ENCODE data around the gene ENTHD1. TPM values are rescaled to one million over a fixed set of nuclear protein-coding genes. Genes with fewer than 3 reads are reported as not detected.

The ENTHD1 gene
- total and polyA plus RNA-seq, 4 donors = 0.12 TPM; not detected in 3

GRCh38 chr22:39718921-39719475, 174.6 kb downstream of the ENTHD1 start:
- intact Hi-C loops (cut with DNase I) = no loop called here
- peak in 1 of 2 donors; percentile 43 for DNase-seq

GRCh38 chr22:39718206-39718605, 175.4 kb downstream of the ENTHD1 start:
- Histone ChIP-seq H3K27ac (ENCODE audit: low read depth in 1 of 2, low read length in 2 of 2) (no peak overlapping the region), H3K4me1 (ENCODE audit: control insufficient read depth in 1 of 2, insufficient read depth in 2 of 2, low read length in 2 of 2) (no peaks in the 10 kb centered on the region), H3K36me3 (ENCODE audit: control insufficient read depth in 1 of 2, insufficient read depth in 2 of 2, low read length in 1 of 2) (no peaks in the 10 kb centered on the region), H3K9me3 (ENCODE audit: control insufficient read depth, low read length) (no peaks in the 10 kb centered on the region), H3K27me3 (ENCODE audit: control insufficient read depth in 1 of 2, insufficient read depth in 2 of 2, low read length in 1 of 2) (no peaks in the 10 kb centered on the region), H3K4me3 (ENCODE audit: low read length in 2 of 2) (no peak overlapping the region)
- 79 to 82% methylated on average over 7 of the region's 7 CpGs for WGBS, 2 donors
- intact Hi-C loops (cut with DNase I) = no loop called here
- DNase-seq = peak in 1 of 2 donors; percentile 21
- ATAC-seq (ENCODE audit: low FRiP score) = no peak

More at GRCh38 chr22:39718921-39719475, 174.6 kb downstream of the ENTHD1 start:
- H3K9me3 ChIP-seq (ENCODE audit: control insufficient read depth, low read length) = no peaks in the 10 kb centered on the region
- no peaks in the 10 kb centered on the region for H3K4me1 ChIP-seq (ENCODE audit: control insufficient read depth in 1 of 2, insufficient read depth in 2 of 2, low read length in 2 of 2)
- WGBS, 2 donors = 84 to 85% methylated on average over 8 of the region's 8 CpGs
- H3K4me3 ChIP-seq (ENCODE audit: low read length in 2 of 2) = no peak overlapping the region
- no peak for ATAC-seq (ENCODE audit: low FRiP score)
- H3K36me3 ChIP-seq (ENCODE audit: control insufficient read depth in 1 of 2, insufficient read depth in 2 of 2, low read length in 1 of 2) = no peaks in the 10 kb centered on the region
- no peaks in the 10 kb centered on the region for H3K27me3 ChIP-seq (ENCODE audit: control insufficient read depth in 1 of 2, insufficient read depth in 2 of 2, low read length in 1 of 2)
- no peak overlapping the region for H3K27ac ChIP-seq (ENCODE audit: low read depth in 1 of 2, low read length in 2 of 2)

GRCh38 chr22:39717099-39717498, 176.5 kb downstream of the ENTHD1 start:
- Histone ChIP-seq H3K4me1 (ENCODE audit: control insufficient read depth in 1 of 2, insufficient read depth in 2 of 2, low read length in 2 of 2) (no peaks in the 10 kb centered on the region), H3K27ac (ENCODE audit: low read depth in 1 of 2, low read length in 2 of 2) (no peak overlapping the region), H3K27me3 (ENCODE audit: control insufficient read depth in 1 of 2, insufficient read depth in 2 of 2, low read length in 1 of 2) (no peaks in the 10 kb centered on the region), H3K9me3 (ENCODE audit: control insufficient read depth, low read length) (no peaks in the 10 kb centered on the region), H3K36me3 (ENCODE audit: control insufficient read depth in 1 of 2, insufficient read depth in 2 of 2, low read length in 1 of 2) (no peaks in the 10 kb centered on the region), H3K4me3 (ENCODE audit: low read length in 2 of 2) (no peak overlapping the region)
- ATAC-seq (ENCODE audit: low FRiP score) (no peak), DNase-seq (no peak)
- intact Hi-C loops (cut with DNase I) = no loop called here
- 62 to 72% methylated on average over 8 of the region's 8 CpGs for WGBS, 2 donors

GRCh38 chr22:39716534-39716933, 177.0 kb downstream of the ENTHD1 start:
- Histone ChIP-seq H3K4me3 (ENCODE audit: low read length in 2 of 2) (no peak overlapping the region), H3K36me3 (ENCODE audit: control insufficient read depth in 1 of 2, insufficient read depth in 2 of 2, low read length in 1 of 2) (no peaks in the 10 kb centered on the region), H3K27ac (ENCODE audit: low read depth in 1 of 2, low read length in 2 of 2) (no peak overlapping the region), H3K9me3 (ENCODE audit: control insufficient read depth, low read length) (no peaks in the 10 kb centered on the region), H3K27me3 (ENCODE audit: control insufficient read depth in 1 of 2, insufficient read depth in 2 of 2, low read length in 1 of 2) (no peaks in the 10 kb centered on the region), H3K4me1 (ENCODE audit: control insufficient read depth in 1 of 2, insufficient read depth in 2 of 2, low read length in 2 of 2) (no peaks in the 10 kb centered on the region)
- intact Hi-C loops (cut with DNase I) = no loop called here
- DNase-seq = peak in 1 of 2 donors; percentile 55
- WGBS, 2 donors = 79 to 82% methylated on average over 10 of the region's 10 CpGs
- no peak for ATAC-seq (ENCODE audit: low FRiP score)

GRCh38 chr22:39715778-39716495, 177.6 kb downstream of the ENTHD1 start:
- Histone ChIP-seq H3K27me3 (ENCODE audit: control insufficient read depth in 1 of 2, insufficient read depth in 2 of 2, low read length in 1 of 2) (no peaks in the 10 kb centered on the region), H3K9me3 (ENCODE audit: control insufficient read depth, low read length) (no peaks in the 10 kb centered on the region), H3K4me1 (ENCODE audit: control insufficient read depth in 1 of 2, insufficient read depth in 2 of 2, low read length in 2 of 2) (no peaks in the 10 kb centered on the region), H3K27ac (ENCODE audit: low read depth in 1 of 2, low read length in 2 of 2) (no peak overlapping the region), H3K4me3 (ENCODE audit: low read length in 2 of 2) (no peak overlapping the region), H3K36me3 (ENCODE audit: control insufficient read depth in 1 of 2, insufficient read depth in 2 of 2, low read length in 1 of 2) (no peaks in the 10 kb centered on the region)
- DNase-seq (peak in 1 of 2 donors; percentile 63), ATAC-seq (ENCODE audit: low FRiP score) (no peak)
- WGBS, 2 donors = 70% methylated on average over 25 of the region's 25 CpGs
- intact Hi-C loops (cut with DNase I) = no loop called here

- no peaks in the 10 kb centered on the region for H3K36me3 ChIP-seq (ENCODE audit: control insufficient read depth in 1 of 2, insufficient read depth in 2 of 2, low read length in 1 of 2)
- no peaks in the 10 kb centered on the region for H3K4me1 ChIP-seq (ENCODE audit: control insufficient read depth in 1 of 2, insufficient read depth in 2 of 2, low read length in 2 of 2)
- H3K4me3 ChIP-seq (ENCODE audit: low read length in 2 of 2) = no peak overlapping the region
- no peaks in the 10 kb centered on the region for H3K27me3 ChIP-seq (ENCODE audit: control insufficient read depth in 1 of 2, insufficient read depth in 2 of 2, low read length in 1 of 2)
- H3K9me3 ChIP-seq (ENCODE audit: control insufficient read depth, low read length) = no peaks in the 10 kb centered on the region
- no peak overlapping the region for H3K27ac ChIP-seq (ENCODE audit: low read depth in 1 of 2, low read length in 2 of 2)
- intact Hi-C loops (cut with DNase I) = no loop called here
- ATAC-seq (ENCODE audit: low FRiP score) (no peak), DNase-seq (peak in 1 of 2 donors; percentile 55)
- WGBS, 2 donors = 93 to 94% methylated on average over 8 of the region's 8 CpGs
These were observed 179.2 kb downstream of the ENTHD1 start for GRCh38 chr22:39714321-39714720.

GRCh38 chr22:39713799-39714290, 179.7 kb downstream of the ENTHD1 start:
- H3K4me1 ChIP-seq (ENCODE audit: control insufficient read depth in 1 of 2, insufficient read depth in 2 of 2, low read length in 2 of 2) = no peaks in the 10 kb centered on the region
- no peak for ATAC-seq (ENCODE audit: low FRiP score)
- peak in 1 of 2 donors; percentile 35 for DNase-seq
- WGBS, 2 donors = 58 to 65% methylated on average over 10 of the region's 10 CpGs
- intact Hi-C loops (cut with DNase I) = no loop called here
- H3K27ac ChIP-seq (ENCODE audit: low read depth in 1 of 2, low read length in 2 of 2) = no peak overlapping the region
- H3K4me3 ChIP-seq (ENCODE audit: low read length in 2 of 2) = no peak overlapping the region
- no peaks in the 10 kb centered on the region for H3K36me3 ChIP-seq (ENCODE audit: control insufficient read depth in 1 of 2, insufficient read depth in 2 of 2, low read length in 1 of 2)
- no peaks in the 10 kb centered on the region for H3K27me3 ChIP-seq (ENCODE audit: control insufficient read depth in 1 of 2, insufficient read depth in 2 of 2, low read length in 1 of 2)
- no peaks in the 10 kb centered on the region for H3K9me3 ChIP-seq (ENCODE audit: control insufficient read depth, low read length)

GRCh38 chr22:39712751-39713525, 180.6 kb downstream of the ENTHD1 start:
- H3K27me3 ChIP-seq (ENCODE audit: control insufficient read depth in 1 of 2, insufficient read depth in 2 of 2, low read length in 1 of 2) = no peaks in the 10 kb centered on the region
- H3K4me1 ChIP-seq (ENCODE audit: control insufficient read depth in 1 of 2, insufficient read depth in 2 of 2, low read length in 2 of 2) = no peaks in the 10 kb centered on the region
- H3K27ac ChIP-seq (ENCODE audit: low read depth in 1 of 2, low read length in 2 of 2) = no peak overlapping the region
- WGBS, 2 donors = 57 to 59% methylated on average over 18 of the region's 18 CpGs
- no peaks in the 10 kb centered on the region for H3K36me3 ChIP-seq (ENCODE audit: control insufficient read depth in 1 of 2, insufficient read depth in 2 of 2, low read length in 1 of 2)
- no peak for ATAC-seq (ENCODE audit: low FRiP score)
- no peak overlapping the region for H3K4me3 ChIP-seq (ENCODE audit: low read length in 2 of 2)
- peak in 1 of 2 donors; percentile 46 for DNase-seq
- no peaks in the 10 kb centered on the region for H3K9me3 ChIP-seq (ENCODE audit: control insufficient read depth, low read length)
- intact Hi-C loops (cut with DNase I) = no loop called here

All from aorta (tissue), 5 donors.